Stimulated activated CD4-positive, alpha-beta T cell treated with anti-CD3 and anti-CD28 coated beads, Interleukin-1b, Interleukin-23, amount 100 ng/mL, for 24 hours (primary cell): ENCODE results near the gene SNX27.

Source experiments
- DNase-seq, 4 experiments: peaks; one replicate each; pipeline ENCODE4 v3.0.0-alpha.2; 2020; ENCODE audit warnings: low read depth in 4 of 4, low spot score in 1 of 4

The SNX27 gene

DNA sequence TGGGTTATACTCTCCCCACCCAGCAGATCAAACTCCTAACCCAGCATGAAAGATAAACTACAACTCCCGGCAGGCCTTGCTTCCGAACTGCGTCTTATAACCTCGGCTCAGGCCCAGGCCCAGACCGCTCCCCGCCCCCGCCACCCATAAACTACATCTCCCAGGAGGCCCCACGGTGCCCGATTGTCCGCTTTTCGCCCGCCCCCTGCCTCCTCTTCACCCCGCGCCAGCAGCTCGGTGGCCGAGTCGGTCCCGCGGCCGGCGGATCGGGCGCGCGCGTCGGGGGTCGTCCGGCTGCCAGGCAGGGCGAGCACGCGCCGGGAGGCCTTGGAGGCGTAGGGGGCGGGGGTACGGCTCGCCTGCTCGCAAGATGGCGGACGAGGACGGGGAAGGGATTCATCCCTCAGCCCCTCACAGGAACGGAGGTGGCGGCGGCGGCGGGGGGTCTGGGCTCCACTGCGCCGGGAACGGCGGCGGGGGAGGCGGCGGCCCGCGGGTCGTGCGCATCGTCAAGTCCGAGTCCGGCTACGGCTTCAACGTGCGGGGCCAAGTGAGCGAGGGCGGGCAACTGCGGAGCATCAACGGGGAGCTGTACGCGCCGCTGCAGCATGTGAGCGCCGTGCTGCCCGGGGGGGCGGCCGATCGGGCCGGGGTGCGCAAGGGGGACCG, at the start of gene SNX27:
SNX27 (plus strand) TSS at position 219 of the 669 bp plus-strand sequence; CDS start at position 371, 152 bp downstream.
- peak; percentile 59 to 85 (median 80) for DNase-seq

DNA sequence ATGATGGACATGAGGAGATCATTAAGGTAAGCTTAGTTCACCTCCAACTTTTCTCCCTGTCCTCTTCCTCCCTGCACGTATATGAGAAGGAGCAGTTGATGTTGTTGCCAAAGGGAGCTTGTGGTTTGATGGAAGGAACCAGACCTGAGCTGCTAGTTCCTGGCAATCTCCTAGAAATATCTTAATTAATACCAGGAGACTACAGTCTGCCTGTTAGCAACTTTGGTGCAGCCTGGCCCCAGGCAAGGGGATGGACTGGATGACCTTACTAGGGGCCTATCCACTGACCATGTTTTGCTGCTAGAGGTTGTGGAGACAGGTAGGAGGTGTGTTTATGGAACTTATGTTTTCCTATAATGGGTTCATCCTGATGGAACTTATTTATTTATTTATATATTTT, 49.2 kb upstream of the SNX27 start:
- no peak for DNase-seq

DNA sequence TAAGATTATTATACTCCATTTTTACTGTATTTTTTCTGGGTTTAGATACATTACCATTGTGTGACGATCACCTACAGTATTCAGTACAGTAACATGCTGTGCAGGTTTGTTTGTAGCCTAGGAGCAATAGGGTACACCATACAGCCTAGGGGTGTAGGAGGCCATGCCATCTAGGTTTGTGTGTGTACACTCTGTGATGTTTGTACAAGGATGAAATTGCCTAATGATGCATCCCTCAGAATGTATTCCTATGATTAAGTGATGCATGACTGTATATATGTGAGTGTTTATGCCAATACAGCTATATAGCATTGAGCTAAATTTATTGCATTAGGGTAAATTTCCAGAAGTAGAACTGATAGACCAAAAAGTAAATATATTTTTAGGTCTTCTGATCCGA, 48.5 kb upstream of the SNX27 start:
- DNase-seq: no peak

DNA sequence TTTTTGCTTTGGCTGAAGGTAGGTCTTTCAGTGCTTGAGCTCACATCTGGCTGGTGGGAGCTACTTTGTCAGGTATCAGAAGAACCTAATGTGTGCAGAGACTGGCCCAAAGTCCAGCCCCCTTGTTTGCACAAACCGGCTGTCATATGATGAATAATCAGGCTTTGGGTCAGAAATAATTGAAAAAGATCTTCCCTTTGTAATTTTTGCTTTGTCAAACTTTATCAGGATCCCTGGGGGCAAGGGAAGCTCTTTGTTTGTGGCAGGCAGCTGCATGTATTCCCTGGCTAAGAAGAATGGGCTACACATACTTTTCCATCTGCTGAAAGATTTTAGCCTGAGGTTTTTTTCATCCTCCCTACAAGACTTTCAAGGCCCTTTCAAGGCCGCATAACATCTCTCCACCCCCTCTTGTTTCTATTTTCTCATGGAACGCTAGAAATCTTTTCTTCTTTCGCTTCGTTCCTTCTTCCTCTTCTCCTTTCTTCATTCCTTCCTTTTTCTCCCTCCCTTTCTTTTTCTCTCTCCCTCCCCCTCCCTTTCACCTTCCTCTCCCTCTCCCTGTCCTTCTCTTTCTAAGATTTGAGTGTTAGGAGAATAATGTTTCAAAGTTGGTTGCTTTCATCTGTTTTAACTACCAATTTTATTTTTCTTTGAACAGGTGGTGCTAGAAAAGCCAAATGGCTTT, 46.2 kb upstream of the SNX27 start:
- DNase-seq: no peak

- no peak for DNase-seq
These were observed 43.2 kb upstream of the SNX27 start for GRCh38 chr1:151568626-151569088.

DNA sequence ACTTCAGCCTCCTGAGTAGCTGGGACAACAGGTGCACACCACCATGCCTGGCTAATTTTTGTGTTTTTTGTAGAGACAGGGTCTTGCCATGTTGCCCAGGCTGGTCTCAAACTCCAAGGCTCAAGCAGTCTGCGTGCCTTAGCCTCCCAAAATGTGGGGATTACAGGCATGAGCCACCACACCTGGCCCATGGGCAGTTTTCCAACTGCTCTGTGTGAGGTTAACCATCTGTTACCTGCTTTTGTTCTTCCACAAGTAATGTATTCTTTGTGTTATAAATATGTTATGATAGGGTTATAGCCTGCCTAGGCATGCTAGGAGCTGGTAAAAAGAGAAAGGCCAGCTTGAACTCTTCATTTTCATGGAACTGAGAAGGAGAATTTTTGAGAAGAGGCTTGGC, 41.0 kb upstream of the SNX27 start:
- no peak for DNase-seq

- DNase-seq: peak in 1 of 4 experiments; percentile 3
These were observed 37.0 kb upstream of the SNX27 start for GRCh38 chr1:151574575-151575529.

GRCh38 chr1:151577173-151577572, 34.7 kb upstream of the SNX27 start:
- DNase-seq: no peak

- DNase-seq: no peak
These were observed 32.9 kb upstream of the SNX27 start for GRCh38 chr1:151578941-151579340.

DNA sequence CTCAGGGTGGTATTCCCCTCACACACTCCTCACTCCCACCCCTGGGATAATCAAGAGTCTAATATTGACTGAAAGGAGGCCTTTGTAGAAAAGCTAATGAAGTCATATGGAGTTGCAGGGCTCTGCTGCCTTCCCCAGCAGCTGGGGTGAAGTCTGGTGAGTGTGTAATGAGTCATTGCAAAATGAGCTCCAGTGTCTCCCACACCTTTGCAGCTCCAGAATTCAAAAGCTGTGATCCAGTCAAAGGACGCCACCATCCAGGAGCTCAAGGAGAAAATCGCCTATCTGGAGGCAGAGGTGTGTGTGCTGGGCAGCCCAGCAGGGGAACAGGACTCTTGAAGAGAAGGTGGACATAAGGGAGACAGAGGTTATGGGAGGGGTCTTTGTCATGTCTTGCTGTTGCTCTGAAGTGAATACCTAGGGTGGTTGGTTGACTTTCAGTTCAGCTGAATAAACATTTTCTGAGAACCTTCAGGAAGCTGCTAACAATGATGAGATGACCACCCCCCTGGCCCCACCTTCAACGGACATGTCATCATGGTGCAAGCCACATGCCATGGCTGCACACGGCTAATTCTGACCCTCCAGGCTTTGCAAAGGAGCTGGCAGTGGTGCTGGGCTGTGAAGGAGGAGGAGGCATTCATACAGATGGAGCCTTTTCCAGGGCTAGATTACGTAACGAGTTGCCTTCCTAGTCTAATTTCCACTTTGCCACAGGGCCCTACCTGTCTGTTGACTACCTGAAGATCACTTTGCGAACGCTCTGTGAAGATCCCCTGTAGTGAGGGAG, 32.2 kb upstream of the SNX27 start:
- no peak for DNase-seq

GRCh38 chr1:151581451-151581850, 30.4 kb upstream of the SNX27 start:
- no peak for DNase-seq

DNA sequence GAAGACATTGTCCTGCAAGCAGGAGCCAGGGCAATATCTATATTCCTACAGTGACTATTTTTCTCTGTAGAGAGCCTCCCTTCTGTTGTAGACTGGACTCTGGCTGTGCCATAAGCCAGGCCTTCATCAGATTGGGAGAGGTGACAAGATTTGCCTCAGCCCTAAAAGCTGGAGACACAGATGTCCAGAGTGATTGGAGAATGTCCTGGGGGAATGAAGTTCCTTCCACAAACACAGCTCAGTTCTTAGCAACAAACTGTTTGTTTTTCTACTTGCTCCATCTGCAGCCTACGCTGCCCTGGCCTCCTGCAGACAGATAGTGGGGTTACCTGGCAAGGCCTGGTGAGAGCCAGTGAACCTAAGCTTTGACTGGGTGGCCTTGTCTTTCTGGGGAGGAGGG, 29.9 kb upstream of the SNX27 start:
- no peak for DNase-seq

DNA sequence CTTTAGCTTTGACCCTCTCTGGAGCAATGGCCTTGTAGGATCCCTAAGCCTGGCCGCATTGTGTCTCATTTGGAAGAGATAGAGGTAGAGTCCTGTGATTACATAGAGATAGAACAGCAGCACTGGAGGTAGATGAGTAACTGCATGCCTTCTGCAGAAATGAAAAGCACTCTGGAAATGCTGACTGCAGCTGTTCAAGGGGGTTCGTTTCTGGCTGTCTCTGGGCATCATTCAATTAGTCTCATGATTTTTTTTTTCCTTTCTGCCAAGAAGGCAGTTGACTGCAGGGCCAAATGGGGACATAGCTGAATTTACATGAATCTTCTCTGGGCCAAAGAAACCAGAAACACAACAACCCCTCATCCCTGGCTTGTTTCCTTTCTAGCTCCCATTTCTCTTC, 28.1 kb upstream of the SNX27 start:
- no peak for DNase-seq

GRCh38 chr1:151584278-151584677, 27.6 kb upstream of the SNX27 start:
- no peak for DNase-seq

GRCh38 chr1:151584780-151585179, 27.1 kb upstream of the SNX27 start:
- no peak for DNase-seq

- no peak for DNase-seq
These were observed 26.2 kb upstream of the SNX27 start for GRCh38 chr1:151585622-151586021.

GRCh38 chr1:151590961-151591360, 20.9 kb upstream of the SNX27 start:
- no peak for DNase-seq

GRCh38 chr1:151593730-151594129, 18.1 kb upstream of the SNX27 start:
- no peak for DNase-seq

DNA sequence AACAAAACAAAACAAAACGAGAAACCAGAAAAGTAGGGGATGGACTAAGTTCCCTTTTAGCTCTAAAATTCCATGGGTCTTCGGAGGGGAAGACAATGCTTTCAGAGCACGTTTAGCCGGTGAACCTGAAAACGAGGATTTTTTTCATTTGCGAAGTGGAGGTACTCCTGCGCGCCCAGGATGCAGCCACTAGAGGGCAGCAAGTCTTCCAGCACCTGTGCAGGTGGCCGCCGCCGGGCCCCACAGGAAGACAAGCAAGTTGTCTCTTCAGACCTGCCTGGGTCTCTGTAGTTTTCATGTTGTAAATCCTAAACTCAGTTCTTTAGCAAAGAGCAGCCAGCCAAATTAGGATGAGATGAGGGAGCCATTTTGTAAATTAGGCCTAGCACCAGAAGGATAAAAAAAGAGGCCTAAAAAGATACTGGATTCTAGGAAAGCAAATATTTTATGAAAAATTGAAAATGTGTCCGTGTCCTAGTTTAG, 17.7 kb upstream of the SNX27 start:
- DNase-seq: peak; percentile 65 to 75 (median 74)

- no peak for DNase-seq
These were observed 15.5 kb upstream of the SNX27 start for GRCh38 chr1:151596166-151596953.
